GM23338 (cell line): ENCODE data around the gene TRPM3. TPM values are rescaled to one million over a fixed set of nuclear protein-coding genes. Genes with fewer than 3 reads are reported as not detected.

ENCODE experiments used
- ATAC-seq: fragments of 200-7000 bp; cut with Tn5 transposase; 3 replicates; pipeline ENCODE4 v1.9.1; 2020
- DNase-seq: peaks from one replicate; pipeline ENCODE4 v3.0.0-alpha.2; 2015; ENCODE audit warnings: low spot score
- H2AFZ ChIP-seq: fragments of 200-600 bp; sonication (generic); 2 replicates; pipeline ENCODE4 v1.8.0; 2016; ENCODE audit warnings: antibody characterized with exemption, mild to moderate bottlenecking, moderate library complexity
- H3F3A ChIP-seq: fragments of 200-600 bp; sonication (generic); replicated peaks from 2 replicates; pipeline ENCODE4 v1.8.0; 2017; ENCODE audit warnings: antibody characterized with exemption, mixed run types, low read depth
- H3K27ac ChIP-seq: fragments of 200-600 bp; sonication (generic); 2 replicates; pipeline ENCODE4 v1.6.1; 2016; ENCODE audit warnings: low read depth
- H3K27me3 ChIP-seq: fragments of 200-600 bp; sonication (generic); 2 replicates; pipeline ENCODE4 v1.8.0; 2016; ENCODE audit warnings: mild to moderate bottlenecking, mixed run types, moderate library complexity; ENCODE audit not compliant: insufficient read depth
- H3K36me3 ChIP-seq: fragments of 200-600 bp; sonication (generic); 2 replicates; pipeline ENCODE4 v1.8.0; 2016; ENCODE audit warnings: mild to moderate bottlenecking; ENCODE audit not compliant: insufficient read depth
- H3K4me1 ChIP-seq: fragments of 200-600 bp; sonication (generic); 2 replicates; pipeline ENCODE4 v1.8.0; 2016; ENCODE audit warnings: mild to moderate bottlenecking, moderate library complexity; ENCODE audit not compliant: insufficient read depth
- H3K4me2 ChIP-seq: fragments of 200-600 bp; sonication (generic); 2 replicates; pipeline ENCODE4 v1.7.1; 2017; ENCODE audit warnings: mixed run types
- H3K4me3 ChIP-seq: fragments of 200-600 bp; sonication (generic); 2 replicates; pipeline ENCODE4 v1.6.1; 2016; ENCODE audit warnings: mixed run types
- H3K79me2 ChIP-seq: fragments of 200-600 bp; sonication (generic); replicated peaks from 2 replicates; pipeline ENCODE4 v1.8.0; 2017; ENCODE audit warnings: mild to moderate bottlenecking; ENCODE audit not compliant: insufficient read depth
- H3K9me2 ChIP-seq: fragments of 200-600 bp; sonication (generic); 2 replicates; pipeline ENCODE4 v1.8.0; 2017; ENCODE audit not compliant: insufficient read depth
- H4K20me1 ChIP-seq: fragments of 200-600 bp; sonication (generic); replicated peaks from 2 replicates; pipeline ENCODE4 v1.8.0; 2017; ENCODE audit warnings: mild to moderate bottlenecking; ENCODE audit not compliant: insufficient read depth
- H3K27ac Mint-ChIP-seq: 2 replicates; pipeline ENCODE4 v1.8.0; 2020; ENCODE audit warnings: inconsistent platforms, mild to moderate bottlenecking, moderate library complexity, mixed read lengths
- H3K27me3 Mint-ChIP-seq: 3 replicates; pipeline ENCODE4 v1.8.0; 2022; ENCODE audit warnings: low read depth, mild to moderate bottlenecking, moderate library complexity, mixed read lengths, inconsistent platforms; ENCODE audit not compliant: insufficient read depth, poor library complexity
- H3K36me3 Mint-ChIP-seq: 3 replicates; pipeline ENCODE4 v1.8.0; 2021; ENCODE audit warnings: low read depth, mild to moderate bottlenecking, inconsistent platforms, moderate library complexity, mixed read lengths
- H3K4me1 Mint-ChIP-seq: 3 replicates; pipeline ENCODE4 v1.8.0; 2020; ENCODE audit warnings: mild to moderate bottlenecking, inconsistent platforms, mixed read lengths
- H3K4me3 Mint-ChIP-seq: 3 replicates; pipeline ENCODE4 v1.8.0; 2021; ENCODE audit warnings: moderate library complexity, mild to moderate bottlenecking, inconsistent platforms, mixed read lengths
- H3K9me3 Mint-ChIP-seq: 3 replicates; pipeline ENCODE4 v1.8.0; 2020; ENCODE audit warnings: moderate library complexity, mild to moderate bottlenecking, inconsistent platforms, mixed read lengths
- CREB1 ChIP-seq: fragments of 250-450 bp; sonication (Bioruptor Pico); IDR thresholded peaks from 2 replicates; pipeline ENCODE4 v1.5.0; 2020; ENCODE audit warnings: low read depth, mild to moderate bottlenecking, moderate library complexity
- JUNB ChIP-seq: IDR thresholded peaks from one replicate; pipeline ENCODE4 v1.6.1; 2016; ENCODE audit warnings: antibody characterized with exemption; ENCODE audit not compliant: unreplicated experiment
- NANOG ChIP-seq: IDR thresholded peaks from 2 replicates; pipeline ENCODE4 v1.6.1; 2016; ENCODE audit warnings: antibody characterized with exemption, borderline replicate concordance
- STAT1 ChIP-seq: IDR thresholded peaks from one replicate; pipeline ENCODE4 v1.6.1; 2016; ENCODE audit warnings: antibody characterized with exemption; ENCODE audit not compliant: unreplicated experiment
- ZNF114 ChIP-seq: fragments of 250-450 bp; sonication (Bioruptor Pico); IDR thresholded peaks from 2 replicates; pipeline ENCODE4 v1.5.0; 2020; ENCODE audit warnings: mild to moderate bottlenecking, moderate library complexity
- ZNF331 ChIP-seq: fragments of 250-450 bp; sonication (Bioruptor Pico); IDR thresholded peaks from 2 replicates; pipeline ENCODE4 v1.5.0; 2020; ENCODE audit warnings: low read depth, mild to moderate bottlenecking, moderate library complexity
- polyA plus RNA-seq: library from polyadenylated mRNA; unstranded; fragments of >200 nt; fragmentation: Nextera tagmentation; extraction: Ambion mirVana; gene quantifications from 2 replicates; pipeline ENCODE4 v1.2.1, GENCODE V29; 2016
- total RNA-seq: library from RNA; depleted of rRNA; stranded (reverse); fragments of >200 nt; shearing (Covaris generic); gene quantifications from 2 replicates; pipeline ENCODE4 v1.2.3, GENCODE V29; 2014
- TF ChIP-seq, protein P1 (sequence below), 2 experiments: fragments of 200-600 bp in 1 of 2; sonication (generic) in 1 of 2; conservative IDR thresholded peaks; 2 replicates each; pipeline versions ENCODE4 v1.5.1 to v1.6.1; 2016 to 2017; ENCODE audit warnings: antibody characterized with exemption in 2 of 2, low read depth in 2 of 2, mild to moderate bottlenecking in 2 of 2, moderate library complexity in 1 of 2
- TF ChIP-seq, protein P2 (sequence below): IDR thresholded peaks from one replicate; pipeline ENCODE4 v1.6.1; 2018; ENCODE audit warnings: antibody characterized with exemption; ENCODE audit not compliant: unreplicated experiment
- TF ChIP-seq, protein P3 (sequence below): fragments of 250-450 bp; sonication (Bioruptor Pico); IDR thresholded peaks from 2 replicates; pipeline ENCODE4 v1.5.0; 2020; ENCODE audit warnings: mild to moderate bottlenecking, moderate library complexity

The TRPM3 gene
- total and polyA plus RNA-seq, 2 experiments from 2014 or later: 2.8 to 8.2 TPM

DNA sequence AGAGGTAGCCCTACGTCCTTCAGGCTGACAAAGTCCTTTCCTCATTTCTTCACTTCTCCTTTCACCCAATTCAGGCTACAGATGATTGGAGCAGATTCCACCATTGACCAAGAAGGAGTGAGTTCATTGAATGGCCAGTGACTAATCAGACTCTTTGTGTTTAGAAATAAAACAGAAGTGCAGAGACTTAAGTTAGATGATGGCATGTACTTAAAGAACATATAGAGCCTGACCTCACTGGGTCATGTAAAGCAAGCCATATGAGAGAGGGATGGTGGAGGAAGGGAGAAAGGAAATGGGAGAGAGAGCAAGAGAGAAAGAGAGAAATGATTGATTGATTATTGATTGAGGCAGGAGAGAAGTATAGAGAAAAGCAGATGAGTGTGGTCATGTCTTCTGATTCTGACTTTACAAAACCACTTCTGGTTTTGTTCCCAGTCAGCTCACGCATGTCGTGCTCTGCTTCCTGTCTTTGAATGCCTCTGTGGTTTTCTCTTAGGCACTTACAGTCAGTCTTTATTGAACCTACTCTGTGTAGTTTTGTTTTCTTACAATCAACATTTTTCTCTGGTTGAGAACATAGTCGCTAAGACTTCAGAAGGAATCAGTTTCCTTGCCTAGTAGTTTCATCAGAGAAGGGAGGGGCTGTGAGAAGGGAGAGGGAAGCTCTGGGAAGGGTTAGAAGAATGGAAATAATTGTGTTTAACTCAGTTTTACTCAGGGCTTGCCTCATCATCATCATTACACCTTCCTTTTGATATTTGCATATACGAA is 557.8 kb downstream of the TRPM3 start:
- Histone ChIP-seq H3K27ac (no peak overlapping the region), H3K79me2 (no peaks in the 10 kb centered on the region), H3K36me3 (no peaks in the 10 kb centered on the region), H3K4me2 (no peak overlapping the region), H3K27me3 (no peaks in the 10 kb centered on the region), H3K4me3 (no peak overlapping the region), H3F3A (no peaks in the 10 kb centered on the region), H3K9me2 (peaks cover 16% of the 10 kb centered on the region; the same call in 1 of the 2 replicates), H2AFZ (no peak overlapping the region), H4K20me1 (no peaks in the 10 kb centered on the region), H3K4me1 (no peaks in the 10 kb centered on the region)
- Mint-ChIP-seq H3K36me3 (no peaks in the 10 kb centered on the region), H3K27ac (no peak overlapping the region; the same call in 1 of the 2 replicates), H3K4me1 (peaks cover 20% of the 10 kb centered on the region), H3K4me3 (no peak overlapping the region), H3K27me3 (peaks cover 2% of the 10 kb centered on the region), H3K9me3 (no peaks in the 10 kb centered on the region)
- no peak for DNase-seq
- no peak for ATAC-seq
- no peak for TF ChIP-seq NANOG
- no peak for TF ChIP-seq ZNF331 (CRISPR knock-in tag)
- TF ChIP-seq, protein P1, sequence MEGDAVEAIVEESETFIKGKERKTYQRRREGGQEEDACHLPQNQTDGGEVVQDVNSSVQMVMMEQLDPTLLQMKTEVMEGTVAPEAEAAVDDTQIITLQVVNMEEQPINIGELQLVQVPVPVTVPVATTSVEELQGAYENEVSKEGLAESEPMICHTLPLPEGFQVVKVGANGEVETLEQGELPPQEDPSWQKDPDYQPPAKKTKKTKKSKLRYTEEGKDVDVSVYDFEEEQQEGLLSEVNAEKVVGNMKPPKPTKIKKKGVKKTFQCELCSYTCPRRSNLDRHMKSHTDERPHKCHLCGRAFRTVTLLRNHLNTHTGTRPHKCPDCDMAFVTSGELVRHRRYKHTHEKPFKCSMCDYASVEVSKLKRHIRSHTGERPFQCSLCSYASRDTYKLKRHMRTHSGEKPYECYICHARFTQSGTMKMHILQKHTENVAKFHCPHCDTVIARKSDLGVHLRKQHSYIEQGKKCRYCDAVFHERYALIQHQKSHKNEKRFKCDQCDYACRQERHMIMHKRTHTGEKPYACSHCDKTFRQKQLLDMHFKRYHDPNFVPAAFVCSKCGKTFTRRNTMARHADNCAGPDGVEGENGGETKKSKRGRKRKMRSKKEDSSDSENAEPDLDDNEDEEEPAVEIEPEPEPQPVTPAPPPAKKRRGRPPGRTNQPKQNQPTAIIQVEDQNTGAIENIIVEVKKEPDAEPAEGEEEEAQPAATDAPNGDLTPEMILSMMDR (conservative IDR thresholded peaks at IDR 0.05; ENCODE audit: low read depth in 2 of 2): no peak
- no peak for TF ChIP-seq JUNB
- TF ChIP-seq, protein P2, sequence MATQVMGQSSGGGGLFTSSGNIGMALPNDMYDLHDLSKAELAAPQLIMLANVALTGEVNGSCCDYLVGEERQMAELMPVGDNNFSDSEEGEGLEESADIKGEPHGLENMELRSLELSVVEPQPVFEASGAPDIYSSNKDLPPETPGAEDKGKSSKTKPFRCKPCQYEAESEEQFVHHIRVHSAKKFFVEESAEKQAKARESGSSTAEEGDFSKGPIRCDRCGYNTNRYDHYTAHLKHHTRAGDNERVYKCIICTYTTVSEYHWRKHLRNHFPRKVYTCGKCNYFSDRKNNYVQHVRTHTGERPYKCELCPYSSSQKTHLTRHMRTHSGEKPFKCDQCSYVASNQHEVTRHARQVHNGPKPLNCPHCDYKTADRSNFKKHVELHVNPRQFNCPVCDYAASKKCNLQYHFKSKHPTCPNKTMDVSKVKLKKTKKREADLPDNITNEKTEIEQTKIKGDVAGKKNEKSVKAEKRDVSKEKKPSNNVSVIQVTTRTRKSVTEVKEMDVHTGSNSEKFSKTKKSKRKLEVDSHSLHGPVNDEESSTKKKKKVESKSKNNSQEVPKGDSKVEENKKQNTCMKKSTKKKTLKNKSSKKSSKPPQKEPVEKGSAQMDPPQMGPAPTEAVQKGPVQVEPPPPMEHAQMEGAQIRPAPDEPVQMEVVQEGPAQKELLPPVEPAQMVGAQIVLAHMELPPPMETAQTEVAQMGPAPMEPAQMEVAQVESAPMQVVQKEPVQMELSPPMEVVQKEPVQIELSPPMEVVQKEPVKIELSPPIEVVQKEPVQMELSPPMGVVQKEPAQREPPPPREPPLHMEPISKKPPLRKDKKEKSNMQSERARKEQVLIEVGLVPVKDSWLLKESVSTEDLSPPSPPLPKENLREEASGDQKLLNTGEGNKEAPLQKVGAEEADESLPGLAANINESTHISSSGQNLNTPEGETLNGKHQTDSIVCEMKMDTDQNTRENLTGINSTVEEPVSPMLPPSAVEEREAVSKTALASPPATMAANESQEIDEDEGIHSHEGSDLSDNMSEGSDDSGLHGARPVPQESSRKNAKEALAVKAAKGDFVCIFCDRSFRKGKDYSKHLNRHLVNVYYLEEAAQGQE: no peak
- TF ChIP-seq ZNF114: no peak
- TF ChIP-seq STAT1: no peak
- no peak for TF ChIP-seq CREB1
- TF ChIP-seq, protein P3, sequence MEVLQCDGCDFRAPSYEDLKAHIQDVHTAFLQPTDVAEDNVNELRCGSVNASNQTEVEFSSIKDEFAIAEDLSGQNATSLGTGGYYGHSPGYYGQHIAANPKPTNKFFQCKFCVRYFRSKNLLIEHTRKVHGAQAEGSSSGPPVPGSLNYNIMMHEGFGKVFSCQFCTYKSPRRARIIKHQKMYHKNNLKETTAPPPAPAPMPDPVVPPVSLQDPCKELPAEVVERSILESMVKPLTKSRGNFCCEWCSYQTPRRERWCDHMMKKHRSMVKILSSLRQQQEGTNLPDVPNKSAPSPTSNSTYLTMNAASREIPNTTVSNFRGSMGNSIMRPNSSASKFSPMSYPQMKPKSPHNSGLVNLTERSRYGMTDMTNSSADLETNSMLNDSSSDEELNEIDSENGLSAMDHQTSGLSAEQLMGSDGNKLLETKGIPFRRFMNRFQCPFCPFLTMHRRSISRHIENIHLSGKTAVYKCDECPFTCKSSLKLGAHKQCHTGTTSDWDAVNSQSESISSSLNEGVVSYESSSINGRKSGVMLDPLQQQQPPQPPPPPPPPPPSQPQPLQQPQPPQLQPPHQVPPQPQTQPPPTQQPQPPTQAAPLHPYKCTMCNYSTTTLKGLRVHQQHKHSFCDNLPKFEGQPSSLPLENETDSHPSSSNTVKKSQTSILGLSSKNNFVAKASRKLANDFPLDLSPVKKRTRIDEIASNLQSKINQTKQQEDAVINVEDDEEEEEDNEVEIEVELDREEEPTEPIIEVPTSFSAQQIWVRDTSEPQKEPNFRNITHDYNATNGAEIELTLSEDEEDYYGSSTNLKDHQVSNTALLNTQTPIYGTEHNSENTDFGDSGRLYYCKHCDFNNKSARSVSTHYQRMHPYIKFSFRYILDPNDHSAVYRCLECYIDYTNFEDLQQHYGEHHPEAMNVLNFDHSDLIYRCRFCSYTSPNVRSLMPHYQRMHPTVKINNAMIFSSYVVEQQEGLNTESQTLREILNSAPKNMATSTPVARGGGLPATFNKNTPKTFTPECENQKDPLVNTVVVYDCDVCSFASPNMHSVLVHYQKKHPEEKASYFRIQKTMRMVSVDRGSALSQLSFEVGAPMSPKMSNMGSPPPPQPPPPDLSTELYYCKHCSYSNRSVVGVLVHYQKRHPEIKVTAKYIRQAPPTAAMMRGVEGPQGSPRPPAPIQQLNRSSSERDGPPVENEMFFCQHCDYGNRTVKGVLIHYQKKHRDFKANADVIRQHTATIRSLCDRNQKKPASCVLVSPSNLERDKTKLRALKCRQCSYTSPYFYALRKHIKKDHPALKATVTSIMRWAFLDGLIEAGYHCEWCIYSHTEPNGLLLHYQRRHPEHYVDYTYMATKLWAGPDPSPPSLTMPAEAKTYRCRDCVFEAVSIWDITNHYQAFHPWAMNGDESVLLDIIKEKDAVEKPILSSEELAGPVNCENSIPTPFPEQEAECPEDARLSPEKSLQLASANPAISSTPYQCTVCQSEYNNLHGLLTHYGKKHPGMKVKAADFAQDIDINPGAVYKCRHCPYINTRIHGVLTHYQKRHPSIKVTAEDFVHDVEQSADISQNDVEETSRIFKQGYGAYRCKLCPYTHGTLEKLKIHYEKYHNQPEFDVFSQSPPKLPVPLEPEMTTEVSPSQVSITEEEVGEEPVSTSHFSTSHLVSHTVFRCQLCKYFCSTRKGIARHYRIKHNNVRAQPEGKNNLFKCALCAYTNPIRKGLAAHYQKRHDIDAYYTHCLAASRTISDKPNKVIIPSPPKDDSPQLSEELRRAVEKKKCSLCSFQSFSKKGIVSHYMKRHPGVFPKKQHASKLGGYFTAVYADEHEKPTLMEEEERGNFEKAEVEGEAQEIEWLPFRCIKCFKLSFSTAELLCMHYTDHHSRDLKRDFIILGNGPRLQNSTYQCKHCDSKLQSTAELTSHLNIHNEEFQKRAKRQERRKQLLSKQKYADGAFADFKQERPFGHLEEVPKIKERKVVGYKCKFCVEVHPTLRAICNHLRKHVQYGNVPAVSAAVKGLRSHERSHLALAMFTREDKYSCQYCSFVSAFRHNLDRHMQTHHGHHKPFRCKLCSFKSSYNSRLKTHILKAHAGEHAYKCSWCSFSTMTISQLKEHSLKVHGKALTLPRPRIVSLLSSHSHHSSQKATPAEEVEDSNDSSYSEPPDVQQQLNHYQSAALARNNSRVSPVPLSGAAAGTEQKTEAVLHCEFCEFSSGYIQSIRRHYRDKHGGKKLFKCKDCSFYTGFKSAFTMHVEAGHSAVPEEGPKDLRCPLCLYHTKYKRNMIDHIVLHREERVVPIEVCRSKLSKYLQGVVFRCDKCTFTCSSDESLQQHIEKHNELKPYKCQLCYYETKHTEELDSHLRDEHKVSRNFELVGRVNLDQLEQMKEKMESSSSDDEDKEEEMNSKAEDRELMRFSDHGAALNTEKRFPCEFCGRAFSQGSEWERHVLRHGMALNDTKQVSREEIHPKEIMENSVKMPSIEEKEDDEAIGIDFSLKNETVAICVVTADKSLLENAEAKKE: no peak
